SK-N-SH treated with all-trans-retinoic acid at 6 μM for 48 hours (cell line): ENCODE data around the gene NFATC3.

Experiments
- ATAC-seq: fragments of 200-7000 bp; cut with Tn5 transposase; 3 replicates; pipeline ENCODE4 v1.9.1; 2020; ENCODE audit warnings: mild to moderate bottlenecking, moderate library complexity
- ARNTL ChIP-seq: fragments of 450-650 bp; formaldehyde crosslinking; IDR thresholded peaks from 2 replicates; pipeline ENCODE4 v1.5.0; 2020; ENCODE audit warnings: low read depth, mild to moderate bottlenecking, moderate library complexity, borderline replicate concordance
- BACH2 ChIP-seq: fragments of 250-450 bp; sonication (Bioruptor Pico); IDR thresholded peaks from 2 replicates; pipeline ENCODE4 v1.9.0; 2021; ENCODE audit warnings: mild to moderate bottlenecking, borderline replicate concordance
- CSDC2 ChIP-seq: fragments of 250-450 bp; sonication (Bioruptor Pico); IDR thresholded peaks from 2 replicates; pipeline ENCODE4 v1.5.0; 2020; ENCODE audit warnings: mild to moderate bottlenecking, moderate library complexity
- CSRNP3 ChIP-seq: fragments of 250-450 bp; sonication (Bioruptor Pico); IDR thresholded peaks from 2 replicates; pipeline ENCODE4 v1.5.1; 2021; ENCODE audit warnings: mild to moderate bottlenecking, moderate library complexity
- ESRRG ChIP-seq: fragments of 250-450 bp; sonication (Bioruptor Pico); IDR thresholded peaks from 2 replicates; pipeline ENCODE4 v1.6.1; 2021; ENCODE audit warnings: mild to moderate bottlenecking
- GLIS3 ChIP-seq: fragments of 250-450 bp; sonication (Bioruptor Pico); IDR thresholded peaks from 2 replicates; pipeline ENCODE4 v1.5.0; 2020; ENCODE audit warnings: mild to moderate bottlenecking, moderate library complexity
- ISL1 ChIP-seq: fragments of 250-450 bp; sonication (Bioruptor Pico); IDR thresholded peaks from 2 replicates; pipeline ENCODE4 v2.1.2; 2022; ENCODE audit warnings: mild to moderate bottlenecking, moderate library complexity
- OSR1 ChIP-seq: fragments of 250-450 bp; sonication (Bioruptor Pico); IDR thresholded peaks from 2 replicates; pipeline ENCODE4 v1.8.0; 2022; ENCODE audit warnings: moderate library complexity, mild to moderate bottlenecking, inconsistent platforms
- PATZ1 ChIP-seq: fragments of 250-450 bp; sonication (Bioruptor Pico); IDR thresholded peaks from 2 replicates; pipeline ENCODE4 v1.8.0; 2020; ENCODE audit warnings: mild to moderate bottlenecking, moderate library complexity, borderline replicate concordance
- PPARA ChIP-seq: fragments of 250-450 bp; sonication (Bioruptor Pico); IDR thresholded peaks from 2 replicates; pipeline ENCODE4 v1.5.0; 2020; ENCODE audit warnings: mild to moderate bottlenecking, borderline replicate concordance
- SNAI2 ChIP-seq: fragments of 250-450 bp; sonication (Bioruptor Pico); IDR thresholded peaks from 2 replicates; pipeline ENCODE4 v1.5.0; 2020; ENCODE audit warnings: mild to moderate bottlenecking, moderate library complexity
- TCF4 ChIP-seq: fragments of 250-450 bp; sonication (Bioruptor Pico); IDR thresholded peaks from 2 replicates; pipeline ENCODE4 v1.8.0; 2021; ENCODE audit warnings: mild to moderate bottlenecking, moderate library complexity, borderline replicate concordance
- TSHZ2 ChIP-seq: fragments of 250-450 bp; sonication (Bioruptor Pico); IDR thresholded peaks from 2 replicates; pipeline ENCODE4 v1.5.0; 2020; ENCODE audit warnings: mild to moderate bottlenecking, moderate library complexity
- ZC3H10 ChIP-seq: fragments of 250-450 bp; sonication (Bioruptor Pico); IDR thresholded peaks from 2 replicates; pipeline ENCODE4 v1.5.1; 2021; ENCODE audit warnings: mild to moderate bottlenecking, moderate library complexity
- ZFP3 ChIP-seq: fragments of 250-450 bp; sonication (Bioruptor Pico); IDR thresholded peaks from 2 replicates; pipeline ENCODE4 v1.5.0; 2020; ENCODE audit warnings: mild to moderate bottlenecking, moderate library complexity
- ZFP30 ChIP-seq: fragments of 450-650 bp; formaldehyde crosslinking; IDR thresholded peaks from 2 replicates; pipeline ENCODE4 v1.5.0; 2022; ENCODE audit warnings: mild to moderate bottlenecking, moderate library complexity
- ZNF565 ChIP-seq: fragments of 450-650 bp; formaldehyde crosslinking; conservative IDR thresholded peaks from 2 replicates; pipeline ENCODE4 v1.5.0; 2020; ENCODE audit warnings: low read depth, mild to moderate bottlenecking, moderate library complexity
- ZNF70 ChIP-seq: fragments of 450-650 bp; formaldehyde crosslinking; IDR thresholded peaks from 2 replicates; pipeline ENCODE4 v1.5.0; 2020; ENCODE audit warnings: mild to moderate bottlenecking, moderate library complexity
- TF ChIP-seq, protein P1 (sequence below): fragments of 250-450 bp; sonication (Bioruptor Pico); IDR thresholded peaks from 2 replicates; pipeline ENCODE4 v1.8.0; 2021; ENCODE audit warnings: low read depth, mild to moderate bottlenecking, moderate library complexity, borderline replicate concordance
- TF ChIP-seq, protein P2 (sequence below): fragments of 250-450 bp; sonication (Bioruptor Pico); IDR thresholded peaks from 2 replicates; pipeline ENCODE4 v1.5.1; 2020; ENCODE audit warnings: low read depth, mild to moderate bottlenecking, moderate library complexity

The NFATC3 gene

GRCh38 chr16:68242085-68242484 lies 156.9 kb downstream of the NFATC3 start:
- no peak for ATAC-seq
- no peak for TF ChIP-seq ARNTL (CRISPR knock-in tag)
- TF ChIP-seq ZNF565, result no peak
- no peak for TF ChIP-seq PPARA (CRISPR knock-in tag)
- no peak for TF ChIP-seq GLIS3
- TF ChIP-seq ESRRG (CRISPR knock-in tag), result no peak
- TF ChIP-seq PATZ1, result no peak
- no peak for TF ChIP-seq ZFP30
- no peak for TF ChIP-seq ZNF70 (CRISPR knock-in tag)
- TF ChIP-seq, all 23 proteins: peak for 0

DNA sequence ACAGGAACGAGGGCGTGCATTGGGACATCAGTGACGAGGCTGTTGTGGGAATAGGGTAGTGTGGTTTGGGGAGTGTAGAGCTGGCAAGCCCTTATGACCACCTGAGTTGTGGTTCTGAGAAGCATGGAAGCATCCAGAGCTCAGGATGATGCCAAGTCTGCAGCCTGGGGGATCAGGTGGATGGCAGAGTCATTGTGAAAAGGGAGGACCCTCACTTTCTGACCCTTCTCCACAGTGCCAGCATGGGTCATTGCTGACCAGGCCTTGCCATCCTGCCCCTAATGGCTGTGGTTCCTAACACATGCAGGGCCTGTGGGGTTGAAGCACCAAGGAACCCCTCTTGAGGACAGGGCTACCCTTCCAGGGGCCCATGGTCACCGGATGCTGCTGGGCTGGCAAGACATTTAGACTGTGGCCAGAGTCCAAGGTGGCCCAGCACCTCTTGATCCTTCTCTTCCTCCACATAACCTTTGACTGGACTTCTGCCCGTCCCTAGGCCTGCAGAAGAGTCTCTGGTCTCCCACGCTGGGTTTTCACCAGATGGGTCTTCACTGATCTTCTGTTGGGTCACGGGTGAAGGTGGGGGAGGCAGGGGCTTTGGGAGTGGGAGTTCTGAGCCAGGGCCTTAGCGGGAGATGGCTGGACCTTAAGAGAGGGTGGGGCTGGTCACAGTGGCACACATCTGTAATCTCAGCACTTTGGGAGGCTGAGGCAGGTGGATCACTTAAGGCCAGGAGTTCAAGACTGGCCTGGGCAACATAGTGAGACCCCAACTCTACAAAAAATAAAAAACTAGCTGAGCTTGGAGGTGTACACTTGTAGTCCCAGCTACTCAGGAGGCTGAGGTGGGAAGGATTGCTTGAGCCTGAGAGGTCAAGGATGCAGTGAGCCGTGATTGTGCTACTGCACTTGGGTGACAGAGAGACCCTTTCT lies 158.0 kb downstream of the NFATC3 start:
- TF ChIP-seq, protein P1, sequence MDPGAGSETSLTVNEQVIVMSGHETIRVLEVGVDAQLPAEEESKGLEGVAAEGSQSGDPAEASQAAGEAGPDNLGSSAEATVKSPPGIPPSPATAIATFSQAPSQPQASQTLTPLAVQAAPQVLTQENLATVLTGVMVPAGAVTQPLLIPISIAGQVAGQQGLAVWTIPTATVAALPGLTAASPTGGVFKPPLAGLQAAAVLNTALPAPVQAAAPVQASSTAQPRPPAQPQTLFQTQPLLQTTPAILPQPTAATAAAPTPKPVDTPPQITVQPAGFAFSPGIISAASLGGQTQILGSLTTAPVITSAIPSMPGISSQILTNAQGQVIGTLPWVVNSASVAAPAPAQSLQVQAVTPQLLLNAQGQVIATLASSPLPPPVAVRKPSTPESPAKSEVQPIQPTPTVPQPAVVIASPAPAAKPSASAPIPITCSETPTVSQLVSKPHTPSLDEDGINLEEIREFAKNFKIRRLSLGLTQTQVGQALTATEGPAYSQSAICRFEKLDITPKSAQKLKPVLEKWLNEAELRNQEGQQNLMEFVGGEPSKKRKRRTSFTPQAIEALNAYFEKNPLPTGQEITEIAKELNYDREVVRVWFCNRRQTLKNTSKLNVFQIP (CRISPR knock-in tag), result no peak
- no peak for TF ChIP-seq ARNTL (CRISPR knock-in tag)
- no peak for TF ChIP-seq ZC3H10
- TF ChIP-seq OSR1, result no peak
- ATAC-seq, result no peak

- no peak for TF ChIP-seq BACH2 (CRISPR knock-in tag)
- ATAC-seq, result peak; percentile 4; the same call in 2 of the 3 replicates
Observed at GRCh38 chr16:68244481-68244902, 159.3 kb downstream of the NFATC3 start.

DNA sequence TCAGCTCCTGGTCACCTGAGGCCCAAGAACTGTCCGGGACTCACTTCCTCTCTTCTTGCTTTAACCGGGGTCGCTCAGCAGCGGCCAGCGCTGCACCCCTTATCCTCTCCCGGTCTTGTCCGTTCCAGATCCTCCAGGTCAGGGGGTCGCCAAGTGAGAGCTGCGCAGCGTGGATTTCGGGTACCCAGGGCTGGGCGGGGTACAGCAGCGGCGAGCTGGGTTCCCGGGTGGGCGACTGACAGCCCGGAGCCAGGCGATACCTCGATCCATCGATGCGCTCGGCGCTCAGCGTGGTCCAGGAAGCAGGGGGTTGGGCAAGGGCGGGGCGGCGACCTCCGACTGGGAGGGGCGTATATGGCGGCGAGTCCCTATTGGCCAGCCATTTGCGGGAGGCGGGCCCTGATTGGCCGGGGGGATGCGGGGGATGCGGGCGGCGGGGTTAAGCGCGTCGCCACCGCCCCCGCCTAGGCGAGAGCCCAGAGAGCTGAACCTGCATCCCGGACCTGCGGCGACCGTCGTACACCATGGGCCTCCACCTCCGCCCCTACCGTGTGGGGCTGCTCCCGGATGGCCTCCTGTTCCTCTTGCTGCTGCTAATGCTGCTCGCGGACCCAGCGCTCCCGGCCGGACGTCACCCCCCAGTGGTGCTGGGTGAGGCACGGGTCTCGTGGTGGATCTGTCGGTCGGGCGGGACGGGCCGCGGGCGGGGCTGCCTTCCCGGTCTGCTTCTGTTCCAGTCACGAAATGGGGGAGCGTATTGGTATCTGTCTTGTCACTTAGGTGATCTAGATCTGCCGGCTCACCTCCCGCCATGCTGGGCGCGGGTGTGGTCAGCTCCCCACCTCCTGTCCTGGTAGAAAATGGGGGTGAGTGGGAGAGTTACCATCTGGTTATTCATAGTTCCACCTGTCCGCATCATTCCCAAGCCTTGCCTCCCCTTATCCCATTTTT lies 160.0 kb downstream of the NFATC3 start, which contains the start of gene PLA2G15:
TSS of gene PLA2G15 (plus strand) at position 471 of the 951 bp plus-strand sequence. CDS start at position 525, 54 bp downstream.
- ATAC-seq, result peak; percentile 96
- TF ChIP-seq BACH2 (CRISPR knock-in tag) (no peak), TCF4 (CRISPR knock-in tag) (no peak), PPARA (CRISPR knock-in tag) (no peak), SNAI2 (no peak), ISL1 (CRISPR knock-in tag) (no peak), TSHZ2 (CRISPR knock-in tag) (no peak), ARNTL (CRISPR knock-in tag) (no peak), GLIS3 (no peak), ZC3H10 (no peak), CSDC2 (CRISPR knock-in tag) (no peak), ESRRG (CRISPR knock-in tag) (no peak), ZFP30 (no peak), CSRNP3 (CRISPR knock-in tag) (no peak), ZFP3 (CRISPR knock-in tag) (no peak)
- TF ChIP-seq, protein P1 (CRISPR knock-in tag), result no peak
- TF ChIP-seq, protein P2, sequence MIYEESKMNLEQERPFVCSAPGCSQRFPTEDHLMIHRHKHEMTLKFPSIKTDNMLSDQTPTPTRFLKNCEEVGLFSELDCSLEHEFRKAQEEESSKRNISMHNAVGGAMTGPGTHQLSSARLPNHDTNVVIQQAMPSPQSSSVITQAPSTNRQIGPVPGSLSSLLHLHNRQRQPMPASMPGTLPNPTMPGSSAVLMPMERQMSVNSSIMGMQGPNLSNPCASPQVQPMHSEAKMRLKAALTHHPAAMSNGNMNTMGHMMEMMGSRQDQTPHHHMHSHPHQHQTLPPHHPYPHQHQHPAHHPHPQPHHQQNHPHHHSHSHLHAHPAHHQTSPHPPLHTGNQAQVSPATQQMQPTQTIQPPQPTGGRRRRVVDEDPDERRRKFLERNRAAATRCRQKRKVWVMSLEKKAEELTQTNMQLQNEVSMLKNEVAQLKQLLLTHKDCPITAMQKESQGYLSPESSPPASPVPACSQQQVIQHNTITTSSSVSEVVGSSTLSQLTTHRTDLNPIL (CRISPR knock-in tag), result no peak
- TF ChIP-seq, all 23 proteins: peak for 0
